ENCODE measurements around the gene LIAS.

DNA sequence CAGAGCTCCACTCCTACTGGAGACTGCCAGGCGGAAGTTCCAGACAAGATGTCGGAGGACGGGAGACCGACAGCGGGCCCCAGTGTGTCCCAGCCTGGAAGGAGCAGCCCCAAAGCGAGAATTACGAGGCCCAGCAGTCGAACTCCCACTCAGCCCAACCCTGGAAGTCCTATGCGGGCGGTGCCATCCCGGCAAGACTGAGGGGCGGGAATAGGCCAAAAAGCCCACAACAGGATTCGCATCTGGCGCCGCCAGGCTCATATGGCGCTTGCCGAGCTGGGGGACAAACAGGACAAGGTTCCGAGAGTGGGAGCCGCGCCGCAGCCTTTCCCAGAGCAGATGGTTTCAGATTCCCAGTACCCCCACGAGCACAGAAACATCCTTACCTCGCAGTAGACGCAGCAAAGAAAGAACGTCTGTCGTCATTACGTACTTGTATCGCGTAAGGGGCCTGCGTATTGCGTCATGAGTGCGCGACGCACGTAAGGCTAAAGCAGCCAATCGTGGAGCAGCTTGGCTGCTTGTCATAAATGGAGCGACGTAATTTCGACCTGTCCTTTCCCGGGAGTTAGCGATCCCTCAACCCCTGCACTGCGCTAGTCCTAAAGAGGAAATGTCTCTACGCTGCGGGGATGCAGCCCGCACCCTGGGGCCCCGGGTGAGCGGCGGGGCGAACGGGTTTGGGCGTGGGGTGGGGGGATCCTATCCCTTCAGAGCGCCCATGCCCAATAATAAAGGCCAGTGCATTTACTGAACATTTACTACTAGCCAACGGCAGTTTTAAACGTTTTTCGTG, at the start of gene LIAS, which contains the start of gene RPL9:
- TF ChIP-seq, protein P1, sequence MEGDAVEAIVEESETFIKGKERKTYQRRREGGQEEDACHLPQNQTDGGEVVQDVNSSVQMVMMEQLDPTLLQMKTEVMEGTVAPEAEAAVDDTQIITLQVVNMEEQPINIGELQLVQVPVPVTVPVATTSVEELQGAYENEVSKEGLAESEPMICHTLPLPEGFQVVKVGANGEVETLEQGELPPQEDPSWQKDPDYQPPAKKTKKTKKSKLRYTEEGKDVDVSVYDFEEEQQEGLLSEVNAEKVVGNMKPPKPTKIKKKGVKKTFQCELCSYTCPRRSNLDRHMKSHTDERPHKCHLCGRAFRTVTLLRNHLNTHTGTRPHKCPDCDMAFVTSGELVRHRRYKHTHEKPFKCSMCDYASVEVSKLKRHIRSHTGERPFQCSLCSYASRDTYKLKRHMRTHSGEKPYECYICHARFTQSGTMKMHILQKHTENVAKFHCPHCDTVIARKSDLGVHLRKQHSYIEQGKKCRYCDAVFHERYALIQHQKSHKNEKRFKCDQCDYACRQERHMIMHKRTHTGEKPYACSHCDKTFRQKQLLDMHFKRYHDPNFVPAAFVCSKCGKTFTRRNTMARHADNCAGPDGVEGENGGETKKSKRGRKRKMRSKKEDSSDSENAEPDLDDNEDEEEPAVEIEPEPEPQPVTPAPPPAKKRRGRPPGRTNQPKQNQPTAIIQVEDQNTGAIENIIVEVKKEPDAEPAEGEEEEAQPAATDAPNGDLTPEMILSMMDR (IDR thresholded peaks at IDR 0.05): no peak
- TF ChIP-seq POLR2A (IDR thresholded peaks at IDR 0.05): peak; percentile 90
